ENCODE results near the gene EIF5A2. TPM values are rescaled to one million over a fixed set of nuclear protein-coding genes. Genes with fewer than 3 reads are reported as not detected.
"Not testable (repeated sequence)": the region's sequence is repeated elsewhere in the genome, so short reads cannot be mapped to it uniquely, and the experiment has no call there.

Gene EIF5A2
- total RNA-seq, 1 donor from 2014 or later, result 6.7 TPM

DNA sequence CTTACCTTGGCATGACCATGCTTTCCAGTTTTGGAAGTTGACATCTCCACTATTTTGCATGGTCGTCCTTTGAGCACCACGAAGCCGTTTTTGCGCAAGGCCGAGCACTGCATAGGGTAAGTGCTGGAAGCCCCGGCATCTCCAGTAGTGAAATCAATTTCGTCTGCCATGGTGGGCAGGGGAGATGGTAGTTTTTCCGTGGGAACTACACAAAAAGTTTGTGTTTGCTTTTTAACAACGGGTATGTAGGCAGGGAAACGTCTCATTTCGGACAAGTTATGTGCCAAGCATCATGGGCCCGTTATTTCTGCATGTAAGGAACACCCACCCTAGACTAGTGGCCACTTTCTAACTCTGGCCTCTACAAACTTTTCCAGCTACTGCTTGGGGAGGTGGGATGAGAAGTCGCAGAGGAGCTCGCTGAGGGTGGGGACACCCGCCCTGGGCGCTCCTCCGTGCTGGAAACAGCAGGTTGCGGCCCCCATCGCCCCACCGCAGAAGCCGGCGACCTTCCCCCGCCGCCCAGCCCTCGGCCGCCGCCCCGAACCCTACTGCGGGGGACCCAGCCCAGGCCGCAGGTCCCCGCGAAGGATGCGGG, 701 bp downstream of the EIF5A2 start:
- Histone ChIP-seq H3K4me3 (peak overlapping the region; percentile 71), H3K27ac (peak overlapping the region; percentile 65), H3K27me3 (ENCODE audit: low read depth) (peaks cover 5% of the 10 kb centered on the region), H3K4me1 (peaks cover 9% of the 10 kb centered on the region), H3K9me3 (peaks cover 15% of the 10 kb centered on the region), H3K36me3 (no peaks in the 10 kb centered on the region)
- intact Hi-C loops (cut with DNase I), result no loop called here
- peak in 1 of 2 donors; percentile 3 for ATAC-seq
- no peak for DNase-seq
- TF ChIP-seq, protein P1, sequence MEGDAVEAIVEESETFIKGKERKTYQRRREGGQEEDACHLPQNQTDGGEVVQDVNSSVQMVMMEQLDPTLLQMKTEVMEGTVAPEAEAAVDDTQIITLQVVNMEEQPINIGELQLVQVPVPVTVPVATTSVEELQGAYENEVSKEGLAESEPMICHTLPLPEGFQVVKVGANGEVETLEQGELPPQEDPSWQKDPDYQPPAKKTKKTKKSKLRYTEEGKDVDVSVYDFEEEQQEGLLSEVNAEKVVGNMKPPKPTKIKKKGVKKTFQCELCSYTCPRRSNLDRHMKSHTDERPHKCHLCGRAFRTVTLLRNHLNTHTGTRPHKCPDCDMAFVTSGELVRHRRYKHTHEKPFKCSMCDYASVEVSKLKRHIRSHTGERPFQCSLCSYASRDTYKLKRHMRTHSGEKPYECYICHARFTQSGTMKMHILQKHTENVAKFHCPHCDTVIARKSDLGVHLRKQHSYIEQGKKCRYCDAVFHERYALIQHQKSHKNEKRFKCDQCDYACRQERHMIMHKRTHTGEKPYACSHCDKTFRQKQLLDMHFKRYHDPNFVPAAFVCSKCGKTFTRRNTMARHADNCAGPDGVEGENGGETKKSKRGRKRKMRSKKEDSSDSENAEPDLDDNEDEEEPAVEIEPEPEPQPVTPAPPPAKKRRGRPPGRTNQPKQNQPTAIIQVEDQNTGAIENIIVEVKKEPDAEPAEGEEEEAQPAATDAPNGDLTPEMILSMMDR (IDR thresholded peaks at IDR 0.05), result no peak

DNA sequence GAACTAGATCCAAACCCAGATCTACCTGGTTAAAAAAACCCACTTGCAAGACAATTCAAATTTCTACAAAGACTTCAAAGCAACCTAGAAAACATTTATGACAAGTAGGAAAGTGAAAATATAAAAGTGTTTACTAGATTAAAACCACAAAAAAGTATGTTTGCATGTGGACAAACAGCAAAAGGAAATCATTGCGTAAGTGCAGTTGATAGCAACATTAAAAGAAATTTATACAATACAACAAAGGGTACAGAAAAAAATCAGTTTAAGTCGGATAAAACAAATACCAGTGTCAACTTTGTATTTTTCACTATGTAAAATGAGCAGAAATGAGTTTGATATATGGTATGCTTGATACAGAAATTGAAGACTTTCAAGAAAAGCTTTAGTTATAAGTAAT, 2.6 kb downstream of the EIF5A2 start:
- Histone ChIP-seq H3K4me1 (peaks cover 9% of the 10 kb centered on the region), H3K27me3 (ENCODE audit: low read depth) (peaks cover 5% of the 10 kb centered on the region), H3K27ac (no peak overlapping the region), H3K4me3 (no peak overlapping the region), H3K9me3 (peaks cover 11% of the 10 kb centered on the region), H3K36me3 (no peaks in the 10 kb centered on the region)
- TF ChIP-seq, protein P1 (IDR thresholded peaks at IDR 0.05), result no peak
- DNase-seq (no peak), ATAC-seq (no peak)
- intact Hi-C loops (cut with DNase I), result no loop called here

DNA sequence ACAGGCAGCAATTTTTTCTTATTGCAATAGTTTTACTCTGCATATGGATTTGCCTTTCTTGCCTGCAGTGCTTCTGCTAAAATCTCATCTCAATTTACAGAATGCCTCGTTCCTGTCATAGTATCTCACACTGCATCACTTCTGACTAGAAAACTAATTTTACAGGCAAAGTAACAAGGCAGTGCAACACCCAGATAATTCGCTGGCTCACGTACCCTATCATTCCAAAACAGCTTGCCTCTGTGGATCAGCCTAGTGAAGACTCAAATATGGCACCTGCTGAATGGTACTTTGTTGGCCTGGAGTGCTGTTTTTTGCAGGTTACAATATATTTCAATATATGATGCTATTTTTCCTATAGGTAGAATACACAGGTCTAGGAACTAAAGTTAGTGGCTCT, 5.3 kb downstream of the EIF5A2 start:
- Histone ChIP-seq H3K9me3 (no peaks in the 10 kb centered on the region), H3K36me3 (no peaks in the 10 kb centered on the region), H3K27me3 (ENCODE audit: low read depth) (peaks cover 5% of the 10 kb centered on the region), H3K4me3 (no peak overlapping the region), H3K4me1 (peaks cover 9% of the 10 kb centered on the region), H3K27ac (no peak overlapping the region)
- DNase-seq, result no peak
- TF ChIP-seq, protein P1 (IDR thresholded peaks at IDR 0.05), result no peak
- no peak for ATAC-seq
- intact Hi-C loops (cut with DNase I), result no loop called here

DNA sequence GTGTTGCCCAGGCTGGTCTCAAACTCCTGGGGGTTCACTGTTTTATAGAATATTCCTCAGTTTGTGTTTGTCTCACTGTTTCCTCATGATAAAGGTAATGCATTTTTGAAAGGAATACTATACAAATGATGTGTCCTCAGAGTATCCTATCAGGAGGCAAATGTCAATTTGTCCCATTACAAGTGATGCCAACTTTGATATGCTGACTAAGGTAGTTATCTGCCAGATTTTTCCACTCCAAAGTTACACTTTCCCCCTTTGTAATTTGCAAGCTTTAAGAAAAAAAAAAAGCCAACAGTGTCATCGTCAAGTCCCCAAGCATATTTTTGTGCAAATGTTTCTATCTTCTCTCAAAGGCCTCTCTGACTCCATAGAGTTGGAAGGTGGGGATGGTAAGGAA, 9.0 kb downstream of the EIF5A2 start:
- intact Hi-C loops (cut with DNase I), result no loop called here
- no peaks in the 10 kb centered on the region for H3K36me3 ChIP-seq
- ATAC-seq (no peak), DNase-seq (no peak)
- H3K4me1 ChIP-seq, result no peaks in the 10 kb centered on the region
- no peak overlapping the region for H3K4me3 ChIP-seq
- no peaks in the 10 kb centered on the region for H3K9me3 ChIP-seq
- no peak overlapping the region for H3K27ac ChIP-seq
- TF ChIP-seq, protein P1 (IDR thresholded peaks at IDR 0.05), result no peak
- H3K27me3 ChIP-seq (ENCODE audit: low read depth), result no peaks in the 10 kb centered on the region

DNA sequence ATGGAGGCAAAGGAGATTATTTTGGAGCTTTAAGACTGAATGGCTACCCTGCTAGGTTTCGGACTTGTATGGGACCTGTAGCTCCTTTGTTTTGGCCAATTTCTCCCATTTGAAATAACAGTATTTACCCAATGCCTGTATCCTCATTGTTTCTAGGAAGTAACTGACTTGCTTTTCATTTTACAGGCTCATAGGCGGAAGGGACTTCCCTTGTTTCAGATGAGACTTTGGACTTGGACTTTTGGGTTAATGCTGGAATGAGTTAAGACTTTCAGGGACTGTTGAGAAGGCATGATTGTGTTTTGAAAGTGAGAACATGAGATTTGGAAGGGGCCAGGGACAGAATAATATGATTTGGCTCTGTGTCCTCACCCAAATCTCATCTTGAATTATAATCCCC, 10.5 kb downstream of the EIF5A2 start:
- DNase-seq (no peak), ATAC-seq (no peak)
- H3K36me3 ChIP-seq, result no peaks in the 10 kb centered on the region
- no peak overlapping the region for H3K27ac ChIP-seq
- intact Hi-C loops (cut with DNase I), result no loop called here
- no peaks in the 10 kb centered on the region for H3K4me1 ChIP-seq
- H3K27me3 ChIP-seq (ENCODE audit: low read depth), result no peaks in the 10 kb centered on the region
- TF ChIP-seq, protein P1 (IDR thresholded peaks at IDR 0.05), result no peak
- no peak overlapping the region for H3K4me3 ChIP-seq
- H3K9me3 ChIP-seq, result no peaks in the 10 kb centered on the region

DNA sequence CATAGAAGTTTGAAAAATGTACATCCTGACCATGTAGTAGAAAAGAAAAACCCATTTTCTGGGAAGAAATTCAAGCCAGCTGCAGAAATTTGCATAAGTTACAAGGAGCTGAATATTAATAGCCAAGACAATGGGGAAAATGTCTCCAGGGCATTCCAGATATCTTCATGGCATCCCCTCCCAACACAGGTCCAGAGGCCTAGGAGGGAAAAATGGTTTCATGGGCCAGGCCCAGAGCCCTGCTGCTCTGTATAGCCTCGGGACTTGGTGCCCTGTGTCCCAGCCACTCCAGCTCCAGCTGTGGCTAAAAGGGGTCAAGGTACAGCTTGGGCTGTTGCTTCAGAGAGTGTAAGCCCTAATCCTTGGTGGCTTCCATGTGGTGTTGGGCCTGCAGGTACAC, 11.2 kb downstream of the EIF5A2 start:
- H3K4me3 ChIP-seq; H3K36me3 ChIP-seq; H3K27ac ChIP-seq; intact Hi-C loops (cut with DNase I); H3K4me1 ChIP-seq; H3K9me3 ChIP-seq; DNase-seq; H3K27me3 ChIP-seq (ENCODE audit: low read depth); ATAC-seq: not testable (repeated sequence)

Data from lower lobe of right lung (tissue), 2 donors.